ENCODE results near the gene CLTC.

The CLTC gene

GRCh38 chr17:59678918-59679317, 59.2 kb downstream of the CLTC start:
- no peak overlapping the region for H3K9ac ChIP-seq (ENCODE audit: low read length in 2 of 2)
- no peaks in the 10 kb centered on the region for H3K9me3 ChIP-seq (ENCODE audit: control insufficient read depth in 2 of 2, low read length in 2 of 2)
- no peaks in the 10 kb centered on the region for H3K4me1 ChIP-seq (ENCODE audit: control insufficient read depth, insufficient read depth, low read length)
- no peak overlapping the region for H3K27ac ChIP-seq (ENCODE audit: low read length)
- no peaks in the 10 kb centered on the region for H3K27me3 ChIP-seq (ENCODE audit: control insufficient read depth in 1 of 2, insufficient read depth in 2 of 2, low read length in 2 of 2)
- peaks cover 52 to 63% of the 10 kb centered on the region in 2 donors for H3K36me3 ChIP-seq (ENCODE audit: control insufficient read depth in 2 of 2, insufficient read depth in 2 of 2, low read length in 2 of 2)
- H3K4me3 ChIP-seq (ENCODE audit: low read length in 2 of 2), result no peak overlapping the region

- H3K27me3 ChIP-seq (ENCODE audit: control insufficient read depth in 1 of 2, insufficient read depth in 2 of 2, low read length in 2 of 2), result no peaks in the 10 kb centered on the region
- H3K9ac ChIP-seq (ENCODE audit: low read length in 2 of 2), result no peak overlapping the region
- peaks cover 54 to 61% of the 10 kb centered on the region in 2 donors for H3K36me3 ChIP-seq (ENCODE audit: control insufficient read depth in 2 of 2, insufficient read depth in 2 of 2, low read length in 2 of 2)
- no peaks in the 10 kb centered on the region for H3K9me3 ChIP-seq (ENCODE audit: control insufficient read depth in 2 of 2, low read length in 2 of 2)
- no peak overlapping the region for H3K27ac ChIP-seq (ENCODE audit: low read length)
- H3K4me3 ChIP-seq (ENCODE audit: low read length in 2 of 2), result no peak overlapping the region
- H3K4me1 ChIP-seq (ENCODE audit: control insufficient read depth, insufficient read depth, low read length), result no peaks in the 10 kb centered on the region
Measured at GRCh38 chr17:59680314-59680713, 60.6 kb downstream of the CLTC start.

GRCh38 chr17:59683283-59683682, 63.6 kb downstream of the CLTC start:
- Histone ChIP-seq H3K27me3 (ENCODE audit: control insufficient read depth in 1 of 2, insufficient read depth in 2 of 2, low read length in 2 of 2) (no peaks in the 10 kb centered on the region), H3K4me3 (ENCODE audit: low read length in 2 of 2) (no peak overlapping the region), H3K27ac (ENCODE audit: low read length) (no peak overlapping the region), H3K4me1 (ENCODE audit: control insufficient read depth, insufficient read depth, low read length) (no peaks in the 10 kb centered on the region), H3K9me3 (ENCODE audit: control insufficient read depth in 2 of 2, low read length in 2 of 2) (no peaks in the 10 kb centered on the region), H3K36me3 (ENCODE audit: control insufficient read depth in 2 of 2, insufficient read depth in 2 of 2, low read length in 2 of 2) (peaks cover 42 to 70% of the 10 kb centered on the region in 2 donors), H3K9ac (ENCODE audit: low read length in 2 of 2) (no peak overlapping the region)

GRCh38 chr17:59684967-59685366, 65.3 kb downstream of the CLTC start:
- no peak overlapping the region for H3K4me3 ChIP-seq (ENCODE audit: low read length in 2 of 2)
- H3K36me3 ChIP-seq (ENCODE audit: control insufficient read depth in 2 of 2, insufficient read depth in 2 of 2, low read length in 2 of 2), result peaks cover 37 to 63% of the 10 kb centered on the region in 2 donors
- no peaks in the 10 kb centered on the region for H3K4me1 ChIP-seq (ENCODE audit: control insufficient read depth, insufficient read depth, low read length)
- no peaks in the 10 kb centered on the region for H3K27me3 ChIP-seq (ENCODE audit: control insufficient read depth in 1 of 2, insufficient read depth in 2 of 2, low read length in 2 of 2)
- no peak overlapping the region for H3K27ac ChIP-seq (ENCODE audit: low read length)
- H3K9me3 ChIP-seq (ENCODE audit: control insufficient read depth in 2 of 2, low read length in 2 of 2), result no peaks in the 10 kb centered on the region
- no peak overlapping the region for H3K9ac ChIP-seq (ENCODE audit: low read length in 2 of 2)

GRCh38 chr17:59688008-59688407, 68.3 kb downstream of the CLTC start:
- Histone ChIP-seq H3K27ac (ENCODE audit: low read length) (no peak overlapping the region), H3K9me3 (ENCODE audit: control insufficient read depth in 2 of 2, low read length in 2 of 2) (no peaks in the 10 kb centered on the region), H3K4me1 (ENCODE audit: control insufficient read depth, insufficient read depth, low read length) (no peaks in the 10 kb centered on the region), H3K36me3 (ENCODE audit: control insufficient read depth in 2 of 2, insufficient read depth in 2 of 2, low read length in 2 of 2) (peaks cover 20 to 50% of the 10 kb centered on the region in 2 donors), H3K4me3 (ENCODE audit: low read length in 2 of 2) (no peak overlapping the region), H3K27me3 (ENCODE audit: control insufficient read depth in 1 of 2, insufficient read depth in 2 of 2, low read length in 2 of 2) (no peaks in the 10 kb centered on the region), H3K9ac (ENCODE audit: low read length in 2 of 2) (no peak overlapping the region)

GRCh38 chr17:59688496-59688895, 68.8 kb downstream of the CLTC start:
- H3K27ac ChIP-seq (ENCODE audit: low read length), result no peak overlapping the region
- no peaks in the 10 kb centered on the region for H3K9me3 ChIP-seq (ENCODE audit: control insufficient read depth in 2 of 2, low read length in 2 of 2)
- peaks cover 18 to 47% of the 10 kb centered on the region in 2 donors for H3K36me3 ChIP-seq (ENCODE audit: control insufficient read depth in 2 of 2, insufficient read depth in 2 of 2, low read length in 2 of 2)
- no peak overlapping the region for H3K4me3 ChIP-seq (ENCODE audit: low read length in 2 of 2)
- no peak overlapping the region for H3K9ac ChIP-seq (ENCODE audit: low read length in 2 of 2)
- H3K27me3 ChIP-seq (ENCODE audit: control insufficient read depth in 1 of 2, insufficient read depth in 2 of 2, low read length in 2 of 2), result no peaks in the 10 kb centered on the region
- no peaks in the 10 kb centered on the region for H3K4me1 ChIP-seq (ENCODE audit: control insufficient read depth, insufficient read depth, low read length)

- H3K36me3 ChIP-seq (ENCODE audit: control insufficient read depth in 2 of 2, insufficient read depth in 2 of 2, low read length in 2 of 2), result peaks cover 38 to 39% of the 10 kb centered on the region in 2 donors
- no peak overlapping the region for H3K4me3 ChIP-seq (ENCODE audit: low read length in 2 of 2)
- H3K27ac ChIP-seq (ENCODE audit: low read length), result no peak overlapping the region
- no peaks in the 10 kb centered on the region for H3K27me3 ChIP-seq (ENCODE audit: control insufficient read depth in 1 of 2, insufficient read depth in 2 of 2, low read length in 2 of 2)
- no peaks in the 10 kb centered on the region for H3K9me3 ChIP-seq (ENCODE audit: control insufficient read depth in 2 of 2, low read length in 2 of 2)
- no peak overlapping the region for H3K9ac ChIP-seq (ENCODE audit: low read length in 2 of 2)
- no peaks in the 10 kb centered on the region for H3K4me1 ChIP-seq (ENCODE audit: control insufficient read depth, insufficient read depth, low read length)
Measured at GRCh38 chr17:59693582-59693981, 73.9 kb downstream of the CLTC start.

GRCh38 chr17:59694344-59694743, 74.6 kb downstream of the CLTC start:
- no peaks in the 10 kb centered on the region for H3K27me3 ChIP-seq (ENCODE audit: control insufficient read depth in 1 of 2, insufficient read depth in 2 of 2, low read length in 2 of 2)
- H3K27ac ChIP-seq (ENCODE audit: low read length), result no peak overlapping the region
- no peaks in the 10 kb centered on the region for H3K4me1 ChIP-seq (ENCODE audit: control insufficient read depth, insufficient read depth, low read length)
- no peaks in the 10 kb centered on the region for H3K9me3 ChIP-seq (ENCODE audit: control insufficient read depth in 2 of 2, low read length in 2 of 2)
- peaks cover 42 to 45% of the 10 kb centered on the region in 2 donors for H3K36me3 ChIP-seq (ENCODE audit: control insufficient read depth in 2 of 2, insufficient read depth in 2 of 2, low read length in 2 of 2)
- H3K4me3 ChIP-seq (ENCODE audit: low read length in 2 of 2), result no peak overlapping the region
- no peak overlapping the region for H3K9ac ChIP-seq (ENCODE audit: low read length in 2 of 2)

GRCh38 chr17:59695945-59696681, 76.4 kb downstream of the CLTC start:
- H3K27me3 ChIP-seq (ENCODE audit: control insufficient read depth in 1 of 2, insufficient read depth in 2 of 2, low read length in 2 of 2), result no peaks in the 10 kb centered on the region
- H3K9ac ChIP-seq (ENCODE audit: low read length in 2 of 2), result no peak overlapping the region
- H3K36me3 ChIP-seq (ENCODE audit: control insufficient read depth in 2 of 2, insufficient read depth in 2 of 2, low read length in 2 of 2), result peaks cover 39 to 44% of the 10 kb centered on the region in 2 donors
- no peaks in the 10 kb centered on the region for H3K9me3 ChIP-seq (ENCODE audit: control insufficient read depth in 2 of 2, low read length in 2 of 2)
- no peaks in the 10 kb centered on the region for H3K4me1 ChIP-seq (ENCODE audit: control insufficient read depth, insufficient read depth, low read length)
- H3K4me3 ChIP-seq (ENCODE audit: low read length in 2 of 2), result no peak overlapping the region
- H3K27ac ChIP-seq (ENCODE audit: low read length), result no peak overlapping the region

GRCh38 chr17:59696682-59697277, 77.1 kb downstream of the CLTC start:
- Histone ChIP-seq H3K4me3 (ENCODE audit: low read length in 2 of 2) (no peak overlapping the region), H3K36me3 (ENCODE audit: control insufficient read depth in 2 of 2, insufficient read depth in 2 of 2, low read length in 2 of 2) (peaks cover 38 to 42% of the 10 kb centered on the region in 2 donors), H3K27ac (ENCODE audit: low read length) (no peak overlapping the region), H3K4me1 (ENCODE audit: control insufficient read depth, insufficient read depth, low read length) (no peaks in the 10 kb centered on the region), H3K27me3 (ENCODE audit: control insufficient read depth in 1 of 2, insufficient read depth in 2 of 2, low read length in 2 of 2) (no peaks in the 10 kb centered on the region), H3K9me3 (ENCODE audit: control insufficient read depth in 2 of 2, low read length in 2 of 2) (no peaks in the 10 kb centered on the region), H3K9ac (ENCODE audit: low read length in 2 of 2) (no peak overlapping the region)

GRCh38 chr17:59698143-59698542, 78.4 kb downstream of the CLTC start:
- no peak overlapping the region for H3K4me3 ChIP-seq (ENCODE audit: low read length in 2 of 2)
- H3K27ac ChIP-seq (ENCODE audit: low read length), result no peak overlapping the region
- no peaks in the 10 kb centered on the region for H3K27me3 ChIP-seq (ENCODE audit: control insufficient read depth in 1 of 2, insufficient read depth in 2 of 2, low read length in 2 of 2)
- H3K36me3 ChIP-seq (ENCODE audit: control insufficient read depth in 2 of 2, insufficient read depth in 2 of 2, low read length in 2 of 2), result peaks cover 38 to 42% of the 10 kb centered on the region in 2 donors
- H3K9me3 ChIP-seq (ENCODE audit: control insufficient read depth in 2 of 2, low read length in 2 of 2), result no peaks in the 10 kb centered on the region
- H3K9ac ChIP-seq (ENCODE audit: low read length in 2 of 2), result no peak overlapping the region
- H3K4me1 ChIP-seq (ENCODE audit: control insufficient read depth, insufficient read depth, low read length), result no peaks in the 10 kb centered on the region
